ENCODE results near the gene MARCHF3. TPM values are rescaled to one million over a fixed set of nuclear protein-coding genes. Genes with fewer than 3 reads are reported as not detected.

The MARCHF3 gene
- total and polyA plus RNA-seq, 2 of the 13 experiments (the other 11 are each of a cell fraction or from before 2014, with no cell fraction given): 4.8 to 11.9 TPM

DNA sequence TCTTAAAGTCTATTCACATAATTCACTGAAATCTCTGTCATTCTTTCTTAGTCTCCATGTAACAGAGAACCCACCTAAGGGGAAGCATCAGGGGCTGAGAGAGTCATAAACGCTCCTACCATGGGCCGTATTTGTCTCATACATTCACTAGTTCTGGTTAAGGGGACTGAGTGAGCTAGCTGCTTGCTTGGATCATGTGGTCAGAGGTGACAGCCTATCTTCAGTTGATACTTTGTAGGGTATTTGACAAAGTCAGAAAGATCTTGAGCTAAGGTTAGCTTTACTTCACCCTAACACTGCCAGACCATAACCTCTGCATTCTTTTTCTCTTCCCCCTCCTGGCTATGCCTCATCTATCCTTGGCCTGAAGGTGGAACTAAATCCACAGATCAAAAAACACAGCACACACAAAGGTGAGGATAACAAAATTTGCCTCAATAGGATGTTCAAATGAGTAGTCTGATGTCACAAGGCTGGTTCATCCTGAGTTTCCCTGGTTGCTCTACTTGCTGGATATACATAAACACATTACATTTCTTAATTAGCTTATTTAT, 66.5 kb downstream of the MARCHF3 start (continued):
- TF ChIP-seq PBX3 (CRISPR knock-in tag; IDR thresholded peaks at IDR 0.05; ENCODE audit: borderline replicate concordance) (no peak), KLF12 (CRISPR knock-in tag; IDR thresholded peaks at IDR 0.05; ENCODE audit: borderline replicate concordance) (no peak)

- no peak for FAIRE-seq
- WGBS (ENCODE audit: low lambda C conversion rate): 95% methylated on average over 2 of the region's 2 CpGs
- no peak for ATAC-seq
- ChIA-PET CTCF (ENCODE audit: low intra/inter-chr PET ratio, low total read pairs) (no interaction called here), POLR2A (no interaction called here)
- H3K9me3 ChIP-seq (ENCODE audit: low read length): no peaks in the 10 kb centered on the region
- no peaks in the 10 kb centered on the region for H3K4me1 ChIP-seq (ENCODE audit: insufficient read depth, low read length)
- intact Hi-C loops (cut with micrococcal nuclease; ENCODE audit: unreplicated experiment): no loop called here
- TF ChIP-seq MEIS1 (CRISPR knock-in tag; IDR thresholded peaks at IDR 0.05; ENCODE audit: borderline replicate concordance) (no peak), HNRNPK (IDR thresholded peaks at IDR 0.05; ENCODE audit: low read depth, low read length, poor library complexity, severe bottlenecking) (no peak), MED1 (CRISPR knock-in tag; IDR thresholded peaks at IDR 0.05) (no peak), FIP1L1 (IDR thresholded peaks at IDR 0.05; ENCODE audit: borderline replicate concordance, insufficient read depth, low read depth, low read length) (no peak), ZBTB20 (CRISPR knock-in tag; IDR thresholded peaks at IDR 0.05; ENCODE audit: borderline replicate concordance, low read depth) (no peak), FLYWCH1 (CRISPR knock-in tag; IDR thresholded peaks at IDR 0.05) (no peak), RBAK (CRISPR knock-in tag; IDR thresholded peaks at IDR 0.05) (no peak), ZNF629 (CRISPR knock-in tag; conservative IDR thresholded peaks at IDR 0.05) (no peak), ZNF446 (CRISPR knock-in tag; IDR thresholded peaks at IDR 0.05) (no peak), HINFP (CRISPR knock-in tag; IDR thresholded peaks at IDR 0.05; ENCODE audit: low read depth) (no peak), PLRG1 (conservative IDR thresholded peaks at IDR 0.05) (no peak), IRF1 (CRISPR knock-in tag; IDR thresholded peaks at IDR 0.05; ENCODE audit: low read depth) (no peak), TCF7L2 (IDR thresholded peaks at IDR 0.05; ENCODE audit: low read depth, low read length) (no peak), ZNF841 (CRISPR knock-in tag; IDR thresholded peaks at IDR 0.05; ENCODE audit: borderline replicate concordance) (no peak), ZNF768 (CRISPR knock-in tag; IDR thresholded peaks at IDR 0.05) (no peak), PHF20 (CRISPR knock-in tag; IDR thresholded peaks at IDR 0.05) (no peak), SP140L (CRISPR knock-in tag; IDR thresholded peaks at IDR 0.05; ENCODE audit: borderline replicate concordance) (no peak)
- no peak overlapping the region for H3K27ac ChIP-seq (ENCODE audit: extremely low read length, insufficient read depth, low read length)
- no peaks in the 10 kb centered on the region for H3K36me3 ChIP-seq (replicated peaks in 1 of 2; ENCODE audit: control insufficient read depth in 1 of 2, insufficient read depth in 2 of 2, low read length in 2 of 2)
- H3K4me3 ChIP-seq (replicated peaks in 1 of 3; ENCODE audit: insufficient read depth in 1 of 3, low read depth in 2 of 3, low read length in 3 of 3): no peak overlapping the region
- H3K4me2 ChIP-seq (ENCODE audit: low read depth, low read length): no peak overlapping the region
- H4K20me1 ChIP-seq (ENCODE audit: insufficient read depth, low read length): no peaks in the 10 kb centered on the region
- BruUV-seq (replicated peaks): no TSS peak
- no peak overlapping the region for H3K9ac ChIP-seq (ENCODE audit: insufficient read depth, low read depth, low read length)
- in situ Hi-C loops (cut with HindIII; ENCODE audit: extremely low pct_ligation_motif_present, low pct_unique_long_range_greater_than_20kb): no loop called here
- no peaks in the 10 kb centered on the region for H3K79me2 ChIP-seq (ENCODE audit: insufficient read depth, low read length)
- no peak overlapping the region for H2AFZ ChIP-seq (ENCODE audit: low read length)
- no peaks in the 10 kb centered on the region for H3K27me3 ChIP-seq (ENCODE audit: control insufficient read depth in 1 of 2, insufficient read depth in 2 of 2, low read length in 2 of 2)
- DNase-seq (ENCODE audit: low spot score): no peak
Measured at GRCh38 chr5:126961702-126962101, 68.7 kb downstream of the MARCHF3 start.
